ENCODE data around the gene SATL1.
"Not testable (repeated sequence)": the region's sequence is repeated elsewhere in the genome, so short reads cannot be mapped to it uniquely, and the experiment has no call there.

Gene SATL1

GRCh38 chrX:85107407-85107806 lies 136.2 kb downstream of the SATL1 start:
- DNase-seq: no peak

- no peak for DNase-seq
These were observed 154.2 kb downstream of the SATL1 start for GRCh38 chrX:85089321-85089840.

GRCh38 chrX:85084770-85085393 lies 158.7 kb downstream of the SATL1 start:
- DNase-seq: peak; percentile 1

- not testable (repeated sequence) for DNase-seq
These were observed 166.3 kb downstream of the SATL1 start for GRCh38 chrX:85077247-85077646.

- DNase-seq: no peak
These were observed 177.9 kb downstream of the SATL1 start for GRCh38 chrX:85065512-85066198.

GRCh38 chrX:85052636-85053343 lies 190.8 kb downstream of the SATL1 start:
- peak; percentile 56 for DNase-seq

GRCh38 chrX:85052205-85052604 lies 191.4 kb downstream of the SATL1 start:
- no peak for DNase-seq

- no peak for DNase-seq
These were observed 192.0 kb downstream of the SATL1 start for GRCh38 chrX:85051627-85052026.

All from amniotic stem cell (primary cell).